Endothelial cell of umbilical vein (primary cell): Measurements from ENCODE around the gene NARS2. TPM values are rescaled to one million over a fixed set of nuclear protein-coding genes. Genes with fewer than 3 reads are reported as not detected.

Source experiments
- BruUV-seq: library from RNA; stranded (reverse); fragments of 400-500 nt; replicated peaks from 2 replicates; lab custom pipeline; 2021; lab: Mats Ljungman, UMichigan
- CTCF ChIA-PET: fragments of 300-600, 350-600 bp; sonication (Branson Sonifier 250); formaldehyde crosslinking; loops from one replicate; lab custom pipeline; 2021; ENCODE audit warnings: antibody characterized with exemption, inconsistent platforms; lab: Charles Lee
- POLR2A ChIA-PET: fragments of 300-600, 350-600 bp; sonication (Branson Sonifier 250); formaldehyde crosslinking; loops from one replicate; lab custom pipeline; 2021; ENCODE audit warnings: antibody characterized with exemption, inconsistent platforms; lab: Charles Lee
- DNase-seq: peaks from one replicate; pipeline ENCODE4 v3.0.0-alpha.2; 2011; ENCODE audit warnings: low read depth, low spot score
- FAIRE-seq: peaks from 2 replicates; lab custom pipeline; 2011; peaks lifted over from hg19 to GRCh38; lab: Jason Lieb, UNC
- H2AFZ ChIP-seq: 2 replicates; pipeline ENCODE4 v1.6.0; 2012; ENCODE audit warnings: low read depth, low read length, control low read depth, inconsistent platforms
- H3K27ac ChIP-seq: 2 replicates; pipeline ENCODE4 v1.5.1; 2011; ENCODE audit warnings: low read depth, mild to moderate bottlenecking, control low read depth, low read length, moderate library complexity; ENCODE audit not compliant: insufficient read depth
- H3K27me3 ChIP-seq, 2 experiments: 2 replicates each; pipeline versions ENCODE4 v1.6.0 to v1.6.1; 2011; ENCODE audit warnings: low read length in 2 of 2, mixed read lengths in 1 of 2; ENCODE audit not compliant: control insufficient read depth in 2 of 2, insufficient read depth in 2 of 2
- H3K36me3 ChIP-seq, 2 experiments: 2 replicates in 1 of 2; 3 replicates in 1 of 2; pipeline ENCODE4 v1.5.1; 2011; ENCODE audit warnings: low read length in 2 of 2, mild to moderate bottlenecking in 1 of 2, moderate library complexity in 1 of 2; ENCODE audit not compliant: control insufficient read depth in 2 of 2, insufficient read depth in 2 of 2; ENCODE audit errors: extremely low read depth in 1 of 2
- H3K4me1 ChIP-seq: 3 replicates; pipeline ENCODE4 v1.5.1; 2011; ENCODE audit warnings: mild to moderate bottlenecking, low read length; ENCODE audit not compliant: control insufficient read depth, insufficient read depth; ENCODE audit errors: extremely low read depth
- H3K4me2 ChIP-seq: 2 replicates; pipeline ENCODE4 v1.6.1; 2011; ENCODE audit warnings: low read length, control low read depth, mixed read lengths; ENCODE audit not compliant: insufficient read depth
- H3K4me3 ChIP-seq, 3 experiments: fragments of 200-600 bp in 1 of 3; sonication (generic), shearing (Covaris generic) in 1 of 3; replicated peaks in 1 of 3; 2 replicates each; pipeline ENCODE4 v1.5.1; 2011 to 2016; ENCODE audit warnings: control low read depth in 3 of 3, low read length in 3 of 3, mild to moderate bottlenecking in 2 of 3, inconsistent platforms in 1 of 3, low read depth in 1 of 3, moderate library complexity in 1 of 3; ENCODE audit not compliant: insufficient read depth in 1 of 3
- H3K79me2 ChIP-seq: 2 replicates; pipeline ENCODE4 v1.6.0; 2012; ENCODE audit warnings: low read length, inconsistent platforms; ENCODE audit not compliant: control insufficient read depth, insufficient read depth
- H3K9ac ChIP-seq: replicated peaks from 2 replicates; pipeline ENCODE3; 2011; ENCODE audit warnings: low read length, control low read depth; ENCODE audit not compliant: insufficient read depth; ENCODE audit errors: extremely low read depth
- H3K9me1 ChIP-seq: replicated peaks from 3 replicates; pipeline ENCODE4 v1.6.0; 2011; ENCODE audit warnings: mild to moderate bottlenecking, low read length; ENCODE audit not compliant: control insufficient read depth, insufficient read depth; ENCODE audit errors: extremely low read depth
- H3K9me3 ChIP-seq: replicated peaks from 2 replicates; pipeline ENCODE4 v1.5.1; 2012; ENCODE audit warnings: low read length, inconsistent platforms; ENCODE audit not compliant: control insufficient read depth, insufficient read depth
- H4K20me1 ChIP-seq: replicated peaks from 2 replicates; pipeline ENCODE3; 2011; ENCODE audit warnings: mild to moderate bottlenecking, low read length; ENCODE audit not compliant: control insufficient read depth, insufficient read depth; ENCODE audit errors: extremely low read depth
- CTCF ChIP-seq, 2 donors: IDR thresholded peaks; 1 replicate in 1 of 2; 2 replicates in 1 of 2; pipeline ENCODE4 v1.5.1; 2011; ENCODE audit warnings: low read length in 2 of 2, mild to moderate bottlenecking in 2 of 2, moderate library complexity in 2 of 2, control low read depth in 1 of 2, inconsistent platforms in 1 of 2, low read depth in 1 of 2; ENCODE audit not compliant: insufficient read depth in 1 of 2; ENCODE audit errors: extremely low read depth in 1 of 2
- EZH2 ChIP-seq: IDR thresholded peaks from 2 replicates; pipeline ENCODE4 v1.6.1; 2012; ENCODE audit warnings: borderline replicate concordance, low read depth, mild to moderate bottlenecking, moderate library complexity, low read length, inconsistent platforms; ENCODE audit not compliant: severe bottlenecking
- FOS ChIP-seq: IDR thresholded peaks from 2 replicates; pipeline ENCODE4 v1.6.1; 2011; ENCODE audit warnings: mild to moderate bottlenecking, low read length, moderate library complexity, borderline replicate concordance; ENCODE audit not compliant: insufficient read depth
- GATA2 ChIP-seq: IDR thresholded peaks from 2 replicates; pipeline ENCODE4 v1.7.0; 2011; ENCODE audit warnings: low read depth, mild to moderate bottlenecking, moderate library complexity, mixed read lengths, low read length; ENCODE audit not compliant: insufficient read length, insufficient read depth
- JUN ChIP-seq: IDR thresholded peaks from 2 replicates; pipeline ENCODE4 v1.6.1; 2011; ENCODE audit warnings: borderline replicate concordance, low read depth; ENCODE audit not compliant: insufficient read length, insufficient read depth
- MAX ChIP-seq: IDR thresholded peaks from 2 replicates; pipeline ENCODE4 v1.6.1; 2011; ENCODE audit not compliant: insufficient read depth, insufficient read length
- MYC ChIP-seq: IDR thresholded peaks from one replicate; pipeline ENCODE4 v1.6.1; 2011; ENCODE audit warnings: mild to moderate bottlenecking, low read depth, low read length
- POLR2A ChIP-seq: IDR thresholded peaks from 2 replicates; pipeline ENCODE4 v1.6.1; 2012; ENCODE audit warnings: low read depth, mild to moderate bottlenecking, control low read depth, low read length
- POLR2AphosphoS5 ChIP-seq: IDR thresholded peaks from 2 replicates; pipeline ENCODE4 v1.6.1; 2012; ENCODE audit warnings: low read depth, mild to moderate bottlenecking, control low read depth, low read length, moderate library complexity; ENCODE audit not compliant: insufficient read depth
- dilution Hi-C: fragments of 300-500 bp; cut with MboI; formaldehyde crosslinking; loops from one replicate; pipeline ENCODE4 v1.15.0; 2019; ENCODE audit warnings: low sequenced_read_pairs; ENCODE audit not compliant: extremely low pct_ligation_motif_present
- intact Hi-C: fragments of 100-400 bp; cut with micrococcal nuclease; formaldehyde crosslinking; loops from one replicate; pipeline ENCODE4 v1.10.0; 2022
- polyA plus RNA-seq, 4 experiments: library from polyadenylated mRNA; depleted of rRNA in 3 of 4; stranded (reverse) in 3 of 4; unstranded in 1 of 4; fragments of >200 nt; gene quantifications; 2 replicates each; pipeline versions ENCODE4 v1.2.1 to v1.2.3, GENCODE V29; 2011 to 2012; ENCODE audit warnings: missing spikeins in 1 of 4
- total RNA-seq: library from RNA; stranded (reverse); gene quantifications from 2 replicates; pipeline ENCODE4 v1.2.3, GENCODE V29; 2021

Gene NARS2
- total and polyA plus RNA-seq, 2 donors (not counting 3 experiments of a cell fraction or from before 2014, with no cell fraction given), result 6.9 to 16.7 TPM

DNA sequence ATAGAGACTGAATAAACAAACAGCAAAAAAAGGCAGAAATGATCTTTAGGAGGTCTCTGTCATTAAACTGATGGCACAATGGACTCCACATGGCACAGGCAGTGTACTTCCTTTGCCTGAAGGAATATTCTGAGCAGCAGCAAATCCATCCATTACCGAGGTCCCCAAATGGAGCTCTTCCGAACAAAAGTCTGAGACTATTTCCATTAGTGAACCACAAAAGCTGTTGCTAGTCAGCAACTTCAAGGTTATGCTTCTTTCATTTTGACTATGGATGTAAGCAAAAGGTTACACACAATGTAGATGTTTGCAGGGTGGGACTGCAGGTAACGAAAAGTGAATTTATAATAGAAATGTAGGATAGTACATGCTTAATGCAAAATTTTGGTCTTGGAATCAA, 14.5 kb downstream of the NARS2 start:
- POLR2A ChIA-PET, result interaction anchor here (1.4 kb wide), 1 partner anchor 144 kb away, joined by 10 read pairs; no protein-coding TSS in a partner anchor
- peaks cover 18% of the 10 kb centered on the region for H3K79me2 ChIP-seq
- FAIRE-seq (no peak), DNase-seq (no peak)
- no peaks in the 10 kb centered on the region for H3K36me3 ChIP-seq
- no peaks in the 10 kb centered on the region for H3K9me3 ChIP-seq
- TF ChIP-seq CTCF (IDR thresholded peaks at IDR 0.05; ENCODE audit: extremely low read depth in 1 of 2, insufficient read depth in 1 of 2, low read depth in 1 of 2, low read length in 2 of 2), result no peak
- TF ChIP-seq JUN, result no peak
- TF ChIP-seq EZH2, result no peak
- no peak for TF ChIP-seq MAX
- TF ChIP-seq MYC, result no peak
- TF ChIP-seq POLR2A, result no peak
- no peak for TF ChIP-seq GATA2
- TF ChIP-seq POLR2AphosphoS5, result no peak
- TF ChIP-seq FOS, result no peak
- H3K4me2 ChIP-seq, result peak overlapping the region; percentile 91
- peak overlapping the region; percentile 68 for H3K27ac ChIP-seq
- H3K27me3 ChIP-seq, result no peaks in the 10 kb centered on the region
- H3K4me3 ChIP-seq, result no peak overlapping the region
- BruUV-seq, result no TSS peak
- peaks cover 35% of the 10 kb centered on the region for H3K4me1 ChIP-seq
- intact Hi-C loops (loop anchor here (2.0 to 5.0 kb wide), 4 partner anchors 423 to 739 kb away; partner anchors contain the start of genes AAMDC, ALG8, NDUFC2 and RSF1), dilution Hi-C loops (no loop called here)
- H4K20me1 ChIP-seq, result no peaks in the 10 kb centered on the region
- CTCF ChIA-PET, result interaction anchor here (0.9 to 1.4 kb wide), 3 partner anchors 128 to 332 kb away, joined by 3 to 7 read pairs (median 4); no protein-coding TSS in a partner anchor
- no peak overlapping the region for H3K9ac ChIP-seq
- H2AFZ ChIP-seq, result no peak overlapping the region
- H3K9me1 ChIP-seq, result no peaks in the 10 kb centered on the region
